HG03457 (cell line): Measurements from ENCODE around the gene LCA5L.

Source experiments
- ATAC-seq: cut with Tn5 transposase; IDR thresholded peaks from one replicate; pipeline ENCODE4 v1.9.1; 2021; ENCODE audit warnings: moderate number of reproducible peaks; ENCODE audit not compliant: unreplicated experiment

LCA5L gene

GRCh38 chr21:39359382-39359781 lies 86.2 kb downstream of the LCA5L start:
- no peak for ATAC-seq
